ENCODE results near the gene CCNQ. TPM values are rescaled to one million over a fixed set of nuclear protein-coding genes. Genes with fewer than 3 reads are reported as not detected.

The CCNQ gene
- polyA plus RNA-seq, 1 donor (not counting 4 experiments of a cell fraction or from before 2014, with no cell fraction given) = 31.1 TPM

DNA sequence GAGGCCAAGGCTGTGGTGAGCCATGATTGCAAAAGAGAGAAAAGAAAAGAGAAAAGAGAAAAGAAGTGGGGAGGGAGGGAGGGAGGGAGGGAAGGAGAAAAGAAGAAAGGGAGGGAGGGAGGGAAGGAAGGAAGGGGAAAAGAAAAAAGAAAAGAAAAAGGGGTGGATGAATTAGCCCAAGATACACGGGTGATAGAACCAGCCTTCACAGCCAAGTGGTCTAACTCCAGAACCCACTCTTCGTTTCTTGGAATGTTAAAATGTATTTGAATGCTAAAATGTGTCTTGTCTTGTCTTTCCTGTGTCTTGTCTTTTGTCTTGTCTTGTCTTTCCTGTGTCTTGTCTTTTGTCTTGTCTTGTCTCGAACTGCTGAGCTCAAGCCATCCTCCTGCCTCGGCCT lies 13.1 kb downstream of the CCNQ start:
- Histone ChIP-seq H3K4me2 (ENCODE audit: control insufficient read depth, extremely low read depth, insufficient read depth, low read depth, low read length) (no peak overlapping the region), H3K36me3 (ENCODE audit: control insufficient read depth in 2 of 2, extremely low read depth in 1 of 2, insufficient read depth in 2 of 2, low read length in 2 of 2) (peaks cover 3 to 6% of the 10 kb centered on the region in 2 experiments), H4K20me1 (ENCODE audit: control insufficient read depth, extremely low read depth, insufficient read depth, low read length) (no peaks in the 10 kb centered on the region), H3K9ac (ENCODE audit: control insufficient read depth, extremely low read depth, insufficient read depth, low read length) (no peak overlapping the region), H2AFZ (ENCODE audit: control insufficient read depth, low read length) (no peak overlapping the region), H3K9me1 (ENCODE audit: control insufficient read depth, extremely low read depth, insufficient read depth, low read length) (no peaks in the 10 kb centered on the region), H3K27me3 (ENCODE audit: control insufficient read depth, extremely low read depth, insufficient read depth, low read length) (no peaks in the 10 kb centered on the region), H3K4me1 (ENCODE audit: control insufficient read depth, extremely low read depth, insufficient read depth, low read length) (peaks cover 6% of the 10 kb centered on the region), H3K4me3 (ENCODE audit: control insufficient read depth in 2 of 3, extremely low read depth in 1 of 3, insufficient read depth in 2 of 3, low read depth in 1 of 3, low read length in 3 of 3) (no peak overlapping the region), H3K79me2 (ENCODE audit: control insufficient read depth, insufficient read depth, low read length) (no peaks in the 10 kb centered on the region), H3K9me3 (ENCODE audit: control insufficient read depth, low read depth, low read length) (no peaks in the 10 kb centered on the region), H3K27ac (ENCODE audit: control insufficient read depth, insufficient read depth, low read length) (no peak overlapping the region)
- no peak for TF ChIP-seq EZH2 (IDR thresholded peaks at IDR 0.05; ENCODE audit: low read length)
- TF ChIP-seq, protein P1, sequence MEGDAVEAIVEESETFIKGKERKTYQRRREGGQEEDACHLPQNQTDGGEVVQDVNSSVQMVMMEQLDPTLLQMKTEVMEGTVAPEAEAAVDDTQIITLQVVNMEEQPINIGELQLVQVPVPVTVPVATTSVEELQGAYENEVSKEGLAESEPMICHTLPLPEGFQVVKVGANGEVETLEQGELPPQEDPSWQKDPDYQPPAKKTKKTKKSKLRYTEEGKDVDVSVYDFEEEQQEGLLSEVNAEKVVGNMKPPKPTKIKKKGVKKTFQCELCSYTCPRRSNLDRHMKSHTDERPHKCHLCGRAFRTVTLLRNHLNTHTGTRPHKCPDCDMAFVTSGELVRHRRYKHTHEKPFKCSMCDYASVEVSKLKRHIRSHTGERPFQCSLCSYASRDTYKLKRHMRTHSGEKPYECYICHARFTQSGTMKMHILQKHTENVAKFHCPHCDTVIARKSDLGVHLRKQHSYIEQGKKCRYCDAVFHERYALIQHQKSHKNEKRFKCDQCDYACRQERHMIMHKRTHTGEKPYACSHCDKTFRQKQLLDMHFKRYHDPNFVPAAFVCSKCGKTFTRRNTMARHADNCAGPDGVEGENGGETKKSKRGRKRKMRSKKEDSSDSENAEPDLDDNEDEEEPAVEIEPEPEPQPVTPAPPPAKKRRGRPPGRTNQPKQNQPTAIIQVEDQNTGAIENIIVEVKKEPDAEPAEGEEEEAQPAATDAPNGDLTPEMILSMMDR (optimal IDR thresholded peaks at IDR 0.05 in 1 of 3, IDR thresholded peaks at IDR 0.05 in 1 of 3, conservative IDR thresholded peaks at IDR 0.05 in 1 of 3; ENCODE audit: extremely low read depth in 1 of 3, insufficient read depth in 2 of 3, low read length in 3 of 3) = no peak
- DNase-seq (ENCODE audit: low read depth, low spot score) (no peak), FAIRE-seq (no peak)
- dilution Hi-C loops (cut with MboI; ENCODE audit: extremely low pct_ligation_motif_present, low sequenced_read_pairs) = no loop called here

DNA sequence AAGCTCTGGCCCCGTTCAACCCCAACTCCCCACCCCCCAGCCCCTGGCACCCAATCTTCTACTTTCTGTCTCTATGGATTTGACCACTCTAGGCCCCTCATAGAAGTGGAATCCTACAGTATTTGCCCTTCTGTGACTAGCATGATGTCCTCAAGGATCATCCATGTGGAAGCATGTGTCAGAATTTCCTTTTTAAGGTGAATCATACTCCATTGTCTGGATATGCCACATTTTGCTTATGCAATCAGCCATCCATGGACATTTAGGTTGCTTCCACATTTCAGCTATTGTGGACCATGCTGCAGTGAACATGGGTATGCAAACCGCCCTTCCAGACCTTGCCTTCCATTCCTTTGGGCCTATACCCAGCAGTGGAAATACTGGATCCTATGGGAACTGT lies 15.5 kb downstream of the CCNQ start:
- peaks cover 6% of the 10 kb centered on the region for H3K4me1 ChIP-seq (ENCODE audit: control insufficient read depth, extremely low read depth, insufficient read depth, low read length)
- dilution Hi-C loops (cut with MboI; ENCODE audit: extremely low pct_ligation_motif_present, low sequenced_read_pairs) = no loop called here
- H2AFZ ChIP-seq (ENCODE audit: control insufficient read depth, low read length) = no peak overlapping the region
- peaks cover 1 to 4% of the 10 kb centered on the region in 2 experiments for H3K36me3 ChIP-seq (ENCODE audit: control insufficient read depth in 2 of 2, extremely low read depth in 1 of 2, insufficient read depth in 2 of 2, low read length in 2 of 2)
- no peak overlapping the region for H3K27ac ChIP-seq (ENCODE audit: control insufficient read depth, insufficient read depth, low read length)
- H3K9ac ChIP-seq (ENCODE audit: control insufficient read depth, extremely low read depth, insufficient read depth, low read length) = no peak overlapping the region
- peaks cover 2% of the 10 kb centered on the region for H3K9me3 ChIP-seq (ENCODE audit: control insufficient read depth, low read depth, low read length)
- no peaks in the 10 kb centered on the region for H3K79me2 ChIP-seq (ENCODE audit: control insufficient read depth, insufficient read depth, low read length)
- H4K20me1 ChIP-seq (ENCODE audit: control insufficient read depth, extremely low read depth, insufficient read depth, low read length) = no peaks in the 10 kb centered on the region
- H3K4me3 ChIP-seq (ENCODE audit: control insufficient read depth in 2 of 3, extremely low read depth in 1 of 3, insufficient read depth in 2 of 3, low read depth in 1 of 3, low read length in 3 of 3) = no peak overlapping the region
- no peaks in the 10 kb centered on the region for H3K9me1 ChIP-seq (ENCODE audit: control insufficient read depth, extremely low read depth, insufficient read depth, low read length)
- H3K4me2 ChIP-seq (ENCODE audit: control insufficient read depth, extremely low read depth, insufficient read depth, low read depth, low read length) = no peak overlapping the region
- TF ChIP-seq EZH2 (IDR thresholded peaks at IDR 0.05; ENCODE audit: low read length) = no peak
- TF ChIP-seq, protein P1 (optimal IDR thresholded peaks at IDR 0.05 in 1 of 3, IDR thresholded peaks at IDR 0.05 in 1 of 3, conservative IDR thresholded peaks at IDR 0.05 in 1 of 3; ENCODE audit: extremely low read depth in 1 of 3, insufficient read depth in 2 of 3, low read length in 3 of 3) = no peak
- H3K27me3 ChIP-seq (ENCODE audit: control insufficient read depth, extremely low read depth, insufficient read depth, low read length) = no peaks in the 10 kb centered on the region
- no peak for FAIRE-seq
- DNase-seq (ENCODE audit: low read depth, low spot score) = no peak
